ENCODE data around the gene ADORA1.

DNA sequence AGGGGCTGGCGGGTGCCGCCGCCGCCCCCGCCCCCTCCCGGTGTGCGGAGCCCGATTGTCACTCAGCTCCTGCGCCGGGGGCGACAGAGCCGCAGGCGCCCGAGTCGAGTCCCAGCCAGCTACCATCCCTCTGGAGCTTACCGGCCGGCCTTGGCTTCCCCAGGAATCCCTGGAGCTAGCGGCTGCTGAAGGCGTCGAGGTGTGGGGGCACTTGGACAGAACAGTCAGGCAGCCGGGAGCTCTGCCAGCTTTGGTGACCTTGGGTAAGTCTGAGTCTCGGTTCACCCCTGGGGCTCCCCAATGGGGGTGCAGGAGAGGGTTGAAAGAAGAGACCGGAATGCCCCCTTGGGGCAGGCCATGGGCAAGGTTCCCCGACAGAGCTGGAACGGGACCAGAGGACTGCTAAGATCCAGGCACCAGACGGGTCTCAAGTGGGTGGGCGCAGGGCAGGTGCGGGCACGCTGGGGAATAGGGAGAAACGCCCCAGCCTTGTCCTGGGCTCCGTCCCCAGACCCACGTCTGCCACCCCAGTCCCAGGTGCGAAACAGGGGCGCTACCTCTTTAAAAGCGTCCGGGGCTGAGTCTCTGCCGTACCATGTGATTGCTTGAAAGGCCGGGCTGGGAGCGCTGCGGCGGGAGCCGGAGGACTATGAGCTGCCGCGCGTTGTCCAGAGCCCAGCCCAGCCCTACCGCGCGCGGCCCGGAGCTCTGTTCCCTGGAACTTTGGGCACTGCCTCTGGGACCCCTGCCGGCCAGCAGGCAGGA lies at the start of gene ADORA1:
- TF ChIP-seq, protein P1, sequence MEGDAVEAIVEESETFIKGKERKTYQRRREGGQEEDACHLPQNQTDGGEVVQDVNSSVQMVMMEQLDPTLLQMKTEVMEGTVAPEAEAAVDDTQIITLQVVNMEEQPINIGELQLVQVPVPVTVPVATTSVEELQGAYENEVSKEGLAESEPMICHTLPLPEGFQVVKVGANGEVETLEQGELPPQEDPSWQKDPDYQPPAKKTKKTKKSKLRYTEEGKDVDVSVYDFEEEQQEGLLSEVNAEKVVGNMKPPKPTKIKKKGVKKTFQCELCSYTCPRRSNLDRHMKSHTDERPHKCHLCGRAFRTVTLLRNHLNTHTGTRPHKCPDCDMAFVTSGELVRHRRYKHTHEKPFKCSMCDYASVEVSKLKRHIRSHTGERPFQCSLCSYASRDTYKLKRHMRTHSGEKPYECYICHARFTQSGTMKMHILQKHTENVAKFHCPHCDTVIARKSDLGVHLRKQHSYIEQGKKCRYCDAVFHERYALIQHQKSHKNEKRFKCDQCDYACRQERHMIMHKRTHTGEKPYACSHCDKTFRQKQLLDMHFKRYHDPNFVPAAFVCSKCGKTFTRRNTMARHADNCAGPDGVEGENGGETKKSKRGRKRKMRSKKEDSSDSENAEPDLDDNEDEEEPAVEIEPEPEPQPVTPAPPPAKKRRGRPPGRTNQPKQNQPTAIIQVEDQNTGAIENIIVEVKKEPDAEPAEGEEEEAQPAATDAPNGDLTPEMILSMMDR (optimal IDR thresholded peaks at IDR 0.05 in 1 of 3, IDR thresholded peaks at IDR 0.05 in 1 of 3, conservative IDR thresholded peaks at IDR 0.05 in 1 of 3; ENCODE audit: extremely low read depth in 1 of 3, insufficient read depth in 2 of 3, low read length in 3 of 3): no peak
- peak; percentile 64 for TF ChIP-seq EZH2 (IDR thresholded peaks at IDR 0.05; ENCODE audit: low read length)
